22Rv1 (cell line): ENCODE results near the gene ATXN7L3.

Source experiments
- ZFX ChIP-seq: fragments of 450-650 bp; IDR thresholded peaks from 2 replicates; pipeline ENCODE4 v1.6.1; 2017; ENCODE audit warnings: antibody characterized with exemption, borderline replicate concordance
- TF ChIP-seq, protein P1 (sequence below): fragments of 450-650 bp; IDR thresholded peaks from 2 replicates; pipeline ENCODE4 v1.5.1; 2017; ENCODE audit warnings: mild to moderate bottlenecking

DNA sequence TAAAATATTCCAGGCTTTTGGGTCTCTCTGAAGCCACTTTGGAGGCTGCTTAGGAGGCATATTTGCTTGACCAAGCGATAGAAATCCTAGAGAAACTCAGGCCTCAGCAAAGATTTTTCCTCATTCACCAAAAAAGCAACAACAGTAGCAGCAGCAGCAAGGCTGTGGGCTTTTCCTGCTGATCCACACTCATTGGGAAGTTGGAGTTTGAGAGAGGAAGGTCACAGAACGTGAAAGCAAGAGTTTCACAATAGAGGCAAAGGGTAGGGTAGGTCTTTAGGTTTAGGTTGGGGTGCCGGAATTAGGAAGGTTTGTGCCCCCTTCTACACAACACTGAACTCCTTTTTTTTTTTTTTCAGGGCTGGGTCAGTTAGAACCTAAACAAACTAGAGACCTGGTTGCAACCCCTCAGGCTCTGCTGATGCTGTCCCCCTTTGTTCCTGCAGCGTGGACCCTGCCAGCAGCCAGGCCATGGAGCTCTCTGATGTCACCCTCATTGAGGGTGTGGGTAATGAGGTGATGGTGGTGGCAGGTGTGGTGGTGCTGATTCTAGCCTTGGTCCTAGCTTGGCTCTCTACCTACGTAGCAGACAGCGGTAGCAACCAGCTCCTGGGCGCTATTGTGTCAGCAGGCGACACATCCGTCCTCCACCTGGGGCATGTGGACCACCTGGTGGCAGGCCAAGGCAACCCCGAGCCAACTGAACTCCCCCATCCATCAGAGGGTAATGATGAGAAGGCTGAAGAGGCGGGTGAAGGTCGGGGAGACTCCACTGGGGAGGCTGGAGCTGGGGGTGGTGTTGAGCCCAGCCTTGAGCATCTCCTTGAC is 10.9 kb downstream of the ATXN7L3 start:
- TF ChIP-seq, protein P1, sequence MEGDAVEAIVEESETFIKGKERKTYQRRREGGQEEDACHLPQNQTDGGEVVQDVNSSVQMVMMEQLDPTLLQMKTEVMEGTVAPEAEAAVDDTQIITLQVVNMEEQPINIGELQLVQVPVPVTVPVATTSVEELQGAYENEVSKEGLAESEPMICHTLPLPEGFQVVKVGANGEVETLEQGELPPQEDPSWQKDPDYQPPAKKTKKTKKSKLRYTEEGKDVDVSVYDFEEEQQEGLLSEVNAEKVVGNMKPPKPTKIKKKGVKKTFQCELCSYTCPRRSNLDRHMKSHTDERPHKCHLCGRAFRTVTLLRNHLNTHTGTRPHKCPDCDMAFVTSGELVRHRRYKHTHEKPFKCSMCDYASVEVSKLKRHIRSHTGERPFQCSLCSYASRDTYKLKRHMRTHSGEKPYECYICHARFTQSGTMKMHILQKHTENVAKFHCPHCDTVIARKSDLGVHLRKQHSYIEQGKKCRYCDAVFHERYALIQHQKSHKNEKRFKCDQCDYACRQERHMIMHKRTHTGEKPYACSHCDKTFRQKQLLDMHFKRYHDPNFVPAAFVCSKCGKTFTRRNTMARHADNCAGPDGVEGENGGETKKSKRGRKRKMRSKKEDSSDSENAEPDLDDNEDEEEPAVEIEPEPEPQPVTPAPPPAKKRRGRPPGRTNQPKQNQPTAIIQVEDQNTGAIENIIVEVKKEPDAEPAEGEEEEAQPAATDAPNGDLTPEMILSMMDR = no peak
- no peak for TF ChIP-seq ZFX
